SK-N-SH (cell line): ENCODE results near the gene CAMSAP1. TPM values are rescaled to one million over a fixed set of nuclear protein-coding genes. Genes with fewer than 3 reads are reported as not detected.

ENCODE experiments used
- CTCF ChIA-PET: fragments of 300-600, 350-600 bp; formaldehyde crosslinking; extraction: SDS; loops from one replicate; lab custom pipeline; 2021; lab: Yijun Ruan, JAX
- POLR2A ChIA-PET: fragments of 350-600 bp; sonication (Branson Sonifier 250); formaldehyde crosslinking; extraction: SDS; loops from one replicate; lab custom pipeline; 2020; ENCODE audit warnings: antibody characterized with exemption, inconsistent platforms; lab: Yijun Ruan, JAX
- DNase-seq: peaks from one replicate; pipeline ENCODE4 v3.0.0; 2012
- H2AFZ ChIP-seq: fragments of 200-600 bp; sonication (generic); 2 replicates; pipeline ENCODE4 v1.8.1; 2016; ENCODE audit warnings: antibody characterized with exemption, mild to moderate bottlenecking, low read depth
- H3F3A ChIP-seq: fragments of 200-600 bp; sonication (generic); replicated peaks from 2 replicates; pipeline ENCODE3; 2016; ENCODE audit warnings: antibody characterized with exemption, mild to moderate bottlenecking; ENCODE audit not compliant: insufficient read depth
- H3K27ac ChIP-seq, 2 experiments: fragments of 200-500 bp in 1 of 2; fragments of 200-600 bp in 1 of 2; sonication (Bioruptor generic) in 1 of 2; sonication (generic), shearing (Covaris generic) in 1 of 2; 2 replicates each; pipeline versions ENCODE4 v1.5.1 to v1.6.1; 2014 to 2016; ENCODE audit warnings: low read depth in 2 of 2, inconsistent platforms in 1 of 2, low read length in 1 of 2, mild to moderate bottlenecking in 1 of 2, mixed read lengths in 1 of 2
- H3K27me3 ChIP-seq: fragments of 200-600 bp; sonication (generic), shearing (Covaris generic); 2 replicates; pipeline ENCODE4 v1.6.1; 2016; ENCODE audit warnings: mixed run types; ENCODE audit not compliant: insufficient read depth
- H3K36me3 ChIP-seq, 2 experiments: fragments of 200-500 bp in 1 of 2; fragments of 200-600 bp in 1 of 2; sonication (Bioruptor generic) in 1 of 2; sonication (generic) in 1 of 2; replicated peaks in 1 of 2; 2 replicates each; pipeline versions ENCODE3 to v1.5.1; 2014 to 2016; ENCODE audit warnings: low read length in 1 of 2, mild to moderate bottlenecking in 1 of 2; ENCODE audit not compliant: insufficient read depth in 2 of 2, control insufficient read depth in 1 of 2
- H3K4me1 ChIP-seq, 2 experiments: fragments of 200-500 bp in 1 of 2; fragments of 200-600 bp in 1 of 2; sonication (Bioruptor generic) in 1 of 2; sonication (generic), shearing (Covaris generic) in 1 of 2; 2 replicates each; pipeline versions ENCODE4 v1.5.1 to v1.6.1; 2014 to 2016; ENCODE audit warnings: low read depth in 1 of 2, low read length in 1 of 2, mixed run types in 1 of 2; ENCODE audit not compliant: insufficient read depth in 2 of 2, control insufficient read depth in 1 of 2
- H3K4me2 ChIP-seq: fragments of 200-600 bp; sonication (generic), shearing (Covaris generic); 2 replicates; pipeline ENCODE4 v1.6.1; 2017; ENCODE audit warnings: mixed run types
- H3K4me3 ChIP-seq, 2 experiments: fragments of 200-500 bp in 1 of 2; fragments of 200-600 bp in 1 of 2; sonication (Bioruptor generic) in 1 of 2; sonication (generic), shearing (Covaris generic) in 1 of 2; 2 replicates each; pipeline versions ENCODE4 v1.5.1 to v1.8.1; 2014 to 2016; ENCODE audit warnings: low read depth in 2 of 2, inconsistent platforms in 1 of 2, low read length in 1 of 2, mild to moderate bottlenecking in 1 of 2, mixed read lengths in 1 of 2, moderate library complexity in 1 of 2
- H3K79me2 ChIP-seq: fragments of 200-600 bp; sonication (generic); 2 replicates; pipeline ENCODE4 v1.8.1; 2017; ENCODE audit warnings: mild to moderate bottlenecking; ENCODE audit not compliant: insufficient read depth
- H3K9ac ChIP-seq: fragments of 200-600 bp; sonication (generic); 2 replicates; pipeline ENCODE4 v1.6.1; 2017; ENCODE audit warnings: mixed run types
- H3K9me2 ChIP-seq: fragments of 200-600 bp; sonication (generic); 2 replicates; pipeline ENCODE4 v1.6.1; 2017; ENCODE audit warnings: mixed run types
- H3K9me3 ChIP-seq: fragments of 200-600 bp; sonication (generic); 2 replicates; pipeline ENCODE4 v1.6.1; 2017; ENCODE audit warnings: mixed run types, mild to moderate bottlenecking, moderate library complexity
- H4K20me1 ChIP-seq: fragments of 200-600 bp; sonication (generic); 2 replicates; pipeline ENCODE4 v1.6.1; 2017; ENCODE audit warnings: mild to moderate bottlenecking, mixed run types; ENCODE audit not compliant: insufficient read depth
- CHD2 ChIP-seq: fragments of 150-350 bp; IDR thresholded peaks from 2 replicates; pipeline ENCODE4 v1.6.1; 2018; ENCODE audit warnings: low read length; ENCODE audit not compliant: partially characterized antibody
- ELF1 ChIP-seq: IDR thresholded peaks from 2 replicates; pipeline ENCODE4 v1.4.0; 2012
- EP300 ChIP-seq, 2 experiments: IDR thresholded peaks; 2 replicates each; pipeline versions ENCODE4 v1.4.0 to v1.6.1; 2012; ENCODE audit warnings: borderline replicate concordance in 1 of 2, low read depth in 1 of 2, low read length in 1 of 2
- FOSL2 ChIP-seq: IDR thresholded peaks from 2 replicates; pipeline ENCODE4 v1.4.0; 2012; ENCODE audit warnings: low read depth, mild to moderate bottlenecking, moderate library complexity, borderline replicate concordance
- FOXJ3 ChIP-seq: sonication (generic); formaldehyde crosslinking; IDR thresholded peaks from 2 replicates; pipeline ENCODE4 v1.5.1; 2020; ENCODE audit warnings: mild to moderate bottlenecking, missing genetic modification reagents
- FOXM1 ChIP-seq: IDR thresholded peaks from 2 replicates; pipeline ENCODE4 v1.4.0; 2012; ENCODE audit warnings: low read depth, mild to moderate bottlenecking
- JUND ChIP-seq: IDR thresholded peaks from 2 replicates; pipeline ENCODE4 v1.4.0; 2012
- MEF2A ChIP-seq: IDR thresholded peaks from 2 replicates; pipeline ENCODE4 v1.4.0; 2012; ENCODE audit warnings: low read depth, borderline replicate concordance
- MXI1 ChIP-seq: IDR thresholded peaks from 2 replicates; pipeline ENCODE4 v1.6.1; 2012; ENCODE audit warnings: mild to moderate bottlenecking, low read depth, low read length, improper control_type of control experiment
- NFIC ChIP-seq: IDR thresholded peaks from 2 replicates; pipeline ENCODE4 v1.4.0; 2012; ENCODE audit warnings: borderline replicate concordance
- PBX3 ChIP-seq: IDR thresholded peaks from 2 replicates; pipeline ENCODE4; 2012
- POLR2AphosphoS5 ChIP-seq: IDR thresholded peaks from 2 replicates; pipeline ENCODE4 v1.6.1; 2012; ENCODE audit warnings: low read depth, low read length
- RAD21 ChIP-seq: IDR thresholded peaks from 2 replicates; pipeline ENCODE4 v1.6.1; 2012; ENCODE audit warnings: mild to moderate bottlenecking, low read length
- RCOR1 ChIP-seq: fragments of 150-350 bp; IDR thresholded peaks from 2 replicates; pipeline ENCODE4 v1.6.1; 2017; ENCODE audit warnings: antibody characterized with exemption, low read length
- TAF1 ChIP-seq: IDR thresholded peaks from 2 replicates; pipeline ENCODE4 v1.6.1; 2012; ENCODE audit warnings: low read depth, mild to moderate bottlenecking, low read length, moderate library complexity, borderline replicate concordance
- TCF12 ChIP-seq: IDR thresholded peaks from 2 replicates; pipeline ENCODE4 v1.4.0; 2012
- YY1 ChIP-seq: IDR thresholded peaks from 2 replicates; pipeline ENCODE4 v1.4.0; 2012; ENCODE audit warnings: low read depth, mild to moderate bottlenecking
- ZBTB33 ChIP-seq: IDR thresholded peaks from 2 replicates; pipeline ENCODE4 v1.4.0; 2012; ENCODE audit warnings: low read depth, borderline replicate concordance
- WGBS: methylation state at CpG from one replicate; pipeline ENCODE4 v1.1.6; 2017; ENCODE audit warnings: low lambda C conversion rate; 5-methylcytosine and 5-hydroxymethylcytosine counted together
- polyA plus RNA-seq, 3 experiments: library from polyadenylated mRNA; depleted of rRNA; stranded (reverse); fragments of >200 nt; gene quantifications; 2 replicates each; pipeline ENCODE4 v1.2.3, GENCODE V29; 2012
- TF ChIP-seq, protein P1 (sequence below): fragments of 150-350 bp; IDR thresholded peaks from 2 replicates; pipeline ENCODE4 v1.6.1; 2017; ENCODE audit warnings: antibody characterized with exemption, low read length, low read depth, borderline replicate concordance
- TF ChIP-seq, protein P2 (sequence below): IDR thresholded peaks from 2 replicates; pipeline ENCODE4 v1.4.0; 2012; ENCODE audit warnings: low read depth
- TF ChIP-seq, protein P3 (sequence below): fragments of 150-350 bp; IDR thresholded peaks from 2 replicates; pipeline ENCODE4 v1.6.1; 2016; ENCODE audit warnings: mild to moderate bottlenecking, low read depth, low read length

Gene CAMSAP1
- polyA plus RNA-seq, 1 of the 3 experiments (the other 2 are of a cell fraction): 8.9 TPM

GRCh38 chr9:135883410-135884089 is 23.8 kb downstream of the CAMSAP1 start:
- no peak overlapping the region for H3K9ac ChIP-seq
- no peak overlapping the region for H3K4me2 ChIP-seq

DNA sequence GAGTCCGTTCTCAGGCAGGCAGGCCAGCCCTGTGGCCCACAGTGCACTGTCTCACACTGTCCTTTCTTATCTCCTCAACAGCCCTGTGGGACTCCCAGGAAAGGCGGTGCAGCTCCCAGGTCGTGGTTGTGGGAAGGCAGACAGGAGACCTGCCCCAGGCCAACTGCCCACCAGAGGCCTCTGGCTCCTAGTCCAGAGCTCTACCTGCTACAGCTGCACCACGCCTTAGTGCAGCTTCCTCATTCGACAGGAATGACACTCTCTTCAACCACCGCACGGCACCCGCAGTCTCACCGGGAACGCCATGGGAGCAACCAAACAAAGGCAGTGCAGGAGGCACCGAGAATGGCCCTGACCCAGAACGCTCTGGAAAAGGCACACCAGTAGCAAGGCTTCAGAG is 25.3 kb downstream of the CAMSAP1 start:
- 97% methylated on average over 10 of the region's 12 CpGs for WGBS
- H3K9me3 ChIP-seq: no peaks in the 10 kb centered on the region
- no peak overlapping the region for H3K9ac ChIP-seq
- H3K27ac ChIP-seq: no peak overlapping the region; a peak in 1 of 4 replicates
- no peak overlapping the region for H3K4me2 ChIP-seq
- no peaks in the 10 kb centered on the region for H3F3A ChIP-seq
- H2AFZ ChIP-seq: no peak overlapping the region
- CTCF ChIA-PET: interaction anchor here (0.9 kb wide), 1 partner anchor 790 kb away, joined by 3 read pairs; no protein-coding TSS in a partner anchor
- H3K4me1 ChIP-seq: peaks cover 23 to 54% of the 10 kb centered on the region in 2 experiments
- H3K27me3 ChIP-seq: no peaks in the 10 kb centered on the region
- peaks cover 93% of the 10 kb centered on the region for H4K20me1 ChIP-seq
- no peak for DNase-seq
- H3K4me3 ChIP-seq: no peak overlapping the region
- no peaks in the 10 kb centered on the region for H3K9me2 ChIP-seq
- peaks cover 3 to 9% of the 10 kb centered on the region in 2 experiments for H3K36me3 ChIP-seq
- peaks cover 93% of the 10 kb centered on the region for H3K79me2 ChIP-seq
- POLR2A ChIA-PET: no interaction called here
- TF ChIP-seq RCOR1 (no peak), JUND (no peak), TCF12 (no peak), MEF2A (no peak), POLR2AphosphoS5 (no peak), NFIC (no peak), PBX3 (no peak), FOXM1 (no peak), FOSL2 (no peak), RAD21 (no peak), YY1 (no peak), ELF1 (no peak), FOXJ3 (no peak)
- TF ChIP-seq, protein P1, sequence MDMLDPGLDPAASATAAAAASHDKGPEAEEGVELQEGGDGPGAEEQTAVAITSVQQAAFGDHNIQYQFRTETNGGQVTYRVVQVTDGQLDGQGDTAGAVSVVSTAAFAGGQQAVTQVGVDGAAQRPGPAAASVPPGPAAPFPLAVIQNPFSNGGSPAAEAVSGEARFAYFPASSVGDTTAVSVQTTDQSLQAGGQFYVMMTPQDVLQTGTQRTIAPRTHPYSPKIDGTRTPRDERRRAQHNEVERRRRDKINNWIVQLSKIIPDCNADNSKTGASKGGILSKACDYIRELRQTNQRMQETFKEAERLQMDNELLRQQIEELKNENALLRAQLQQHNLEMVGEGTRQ: no peak
- TF ChIP-seq, protein P2, sequence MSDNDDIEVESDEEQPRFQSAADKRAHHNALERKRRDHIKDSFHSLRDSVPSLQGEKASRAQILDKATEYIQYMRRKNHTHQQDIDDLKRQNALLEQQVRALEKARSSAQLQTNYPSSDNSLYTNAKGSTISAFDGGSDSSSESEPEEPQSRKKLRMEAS: no peak
- TF ChIP-seq, protein P3, sequence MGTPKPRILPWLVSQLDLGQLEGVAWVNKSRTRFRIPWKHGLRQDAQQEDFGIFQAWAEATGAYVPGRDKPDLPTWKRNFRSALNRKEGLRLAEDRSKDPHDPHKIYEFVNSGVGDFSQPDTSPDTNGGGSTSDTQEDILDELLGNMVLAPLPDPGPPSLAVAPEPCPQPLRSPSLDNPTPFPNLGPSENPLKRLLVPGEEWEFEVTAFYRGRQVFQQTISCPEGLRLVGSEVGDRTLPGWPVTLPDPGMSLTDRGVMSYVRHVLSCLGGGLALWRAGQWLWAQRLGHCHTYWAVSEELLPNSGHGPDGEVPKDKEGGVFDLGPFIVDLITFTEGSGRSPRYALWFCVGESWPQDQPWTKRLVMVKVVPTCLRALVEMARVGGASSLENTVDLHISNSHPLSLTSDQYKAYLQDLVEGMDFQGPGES: no peak

More at GRCh38 chr9:135883410-135884089, 23.8 kb downstream of the CAMSAP1 start:
- Histone ChIP-seq H3K9me2 (no peaks in the 10 kb centered on the region), H3K36me3 (peaks cover 3 to 9% of the 10 kb centered on the region in 2 experiments), H3K79me2 (peaks cover 94% of the 10 kb centered on the region), H4K20me1 (peaks cover 93% of the 10 kb centered on the region), H3K27ac (no peak overlapping the region), H3K9me3 (no peaks in the 10 kb centered on the region), H3K4me3 (no peak overlapping the region), H3F3A (no peaks in the 10 kb centered on the region), H3K4me1 (peaks cover 25 to 70% of the 10 kb centered on the region in 2 experiments), H3K27me3 (no peaks in the 10 kb centered on the region), H2AFZ (no peak overlapping the region)
- peak; percentile 66 for DNase-seq
- ChIA-PET CTCF (interaction anchor here (0.8 to 1.7 kb wide), 3 partner anchors 20 to 239 kb away, joined by 3 to 5 read pairs (median 4); no protein-coding TSS in a partner anchor), POLR2A (no interaction called here)
- WGBS: 93% methylated on average over 14 of the region's 15 CpGs
- TF ChIP-seq TAF1: no peak
- no peak for TF ChIP-seq ZBTB33
- no peak for TF ChIP-seq JUND
- TF ChIP-seq CHD2: no peak
- no peak for TF ChIP-seq FOSL2
- TF ChIP-seq, protein P2: no peak
- TF ChIP-seq NFIC: no peak
- no peak for TF ChIP-seq EP300 (IDR thresholded peaks at IDR 0.05; ENCODE audit: borderline replicate concordance in 1 of 2, low read depth in 1 of 2, low read length in 1 of 2)
- TF ChIP-seq MXI1: no peak
